IMR-90 (cell line): ENCODE data around the gene SHC1.

Experiments used
- BHLHE40 ChIP-seq: fragments of 150-350 bp; IDR thresholded peaks from 2 replicates; pipeline ENCODE4 v1.6.1; 2016; ENCODE audit warnings: mild to moderate bottlenecking, low read depth, low read length
- CHD1 ChIP-seq: IDR thresholded peaks from 2 replicates; pipeline ENCODE4 v1.6.1; 2012; ENCODE audit warnings: low read depth, low read length, improper control_type of control experiment
- CTCF ChIP-seq: conservative IDR thresholded peaks from 2 replicates; pipeline ENCODE4 v1.5.1; 2012; ENCODE audit warnings: mild to moderate bottlenecking, low read depth, low read length, improper control_type of control experiment
- FOS ChIP-seq: fragments of 150-350 bp; IDR thresholded peaks from 2 replicates; pipeline ENCODE4 v1.6.1; 2016; ENCODE audit warnings: low read depth, low read length
- MAFK ChIP-seq: IDR thresholded peaks from 2 replicates; pipeline ENCODE4 v1.6.1; 2012; ENCODE audit warnings: low read depth, low read length, improper control_type of control experiment
- MXI1 ChIP-seq: IDR thresholded peaks from 2 replicates; pipeline ENCODE4 v1.6.1; 2012; ENCODE audit warnings: low read depth, mild to moderate bottlenecking, low read length, moderate library complexity, borderline replicate concordance
- NFE2L2 ChIP-seq: fragments of 150-350 bp; IDR thresholded peaks from 2 replicates; pipeline ENCODE4 v1.6.1; 2016; ENCODE audit warnings: low read depth, mild to moderate bottlenecking, low read length
- POLR2A ChIP-seq: IDR thresholded peaks from 2 replicates; pipeline ENCODE4 v1.6.1; 2012; ENCODE audit warnings: mild to moderate bottlenecking, low read depth, low read length
- RAD21 ChIP-seq: IDR thresholded peaks from 2 replicates; pipeline ENCODE4 v1.6.1; 2012; ENCODE audit warnings: low read length, improper control_type of control experiment
- RFX5 ChIP-seq: IDR thresholded peaks from 2 replicates; pipeline ENCODE4 v1.8.0; 2012; ENCODE audit warnings: low read depth, mild to moderate bottlenecking, low read length, moderate library complexity
- SMC3 ChIP-seq: fragments of 150-350 bp; IDR thresholded peaks from 2 replicates; pipeline ENCODE4 v1.6.1; 2016; ENCODE audit warnings: low read depth, mild to moderate bottlenecking, antibody characterized with exemption, low read length, moderate library complexity
- USF2 ChIP-seq: fragments of 150-350 bp; IDR thresholded peaks from 2 replicates; pipeline ENCODE4 v1.6.1; 2017; ENCODE audit warnings: mild to moderate bottlenecking, antibody characterized with exemption, low read length, low read depth

- peak; percentile 13; the same call in 1 of the 2 replicates for TF ChIP-seq CTCF
- TF ChIP-seq POLR2A = peak; percentile 66; the same call in 1 of the 2 replicates
- peak; percentile 24; the same call in 1 of the 2 replicates for TF ChIP-seq USF2
- TF ChIP-seq MAFK = no peak
- TF ChIP-seq RFX5 = peak; percentile 37; the same call in 1 of the 2 replicates
- TF ChIP-seq SMC3 = no peak
- no peak for TF ChIP-seq RAD21
- TF ChIP-seq BHLHE40 = peak; percentile 97
- peak; percentile 3; the same call in 1 of the 2 replicates for TF ChIP-seq NFE2L2
- 0 out of 2 replicates have a peak, but pooled peaks have one; percentile 43 for TF ChIP-seq FOS
- TF ChIP-seq CHD1 = peak; percentile 98; the same call in 1 of the 2 replicates
- no peak for TF ChIP-seq MXI1
These were observed 33.2 kb downstream of the SHC1 start for GRCh38 chr1:154937085-154937987.
